ENCODE results near the gene PCDH7.

GRCh38 chr4:30725562-30725961 lies 5.4 kb downstream of the PCDH7 start:
- TF ChIP-seq CTCF (IDR thresholded peaks at IDR 0.05) (no peak), POLR2A (IDR thresholded peaks at IDR 0.05) (no peak)
